ENCODE data around the gene AAMDC.
"Not testable (repeated sequence)": the region's sequence is repeated elsewhere in the genome, so short reads cannot be mapped to it uniquely, and the experiment has no call there.

The AAMDC gene

GRCh38 chr11:77908835-77909234 is 87.9 kb downstream of the AAMDC start:
- TF ChIP-seq, protein P1, sequence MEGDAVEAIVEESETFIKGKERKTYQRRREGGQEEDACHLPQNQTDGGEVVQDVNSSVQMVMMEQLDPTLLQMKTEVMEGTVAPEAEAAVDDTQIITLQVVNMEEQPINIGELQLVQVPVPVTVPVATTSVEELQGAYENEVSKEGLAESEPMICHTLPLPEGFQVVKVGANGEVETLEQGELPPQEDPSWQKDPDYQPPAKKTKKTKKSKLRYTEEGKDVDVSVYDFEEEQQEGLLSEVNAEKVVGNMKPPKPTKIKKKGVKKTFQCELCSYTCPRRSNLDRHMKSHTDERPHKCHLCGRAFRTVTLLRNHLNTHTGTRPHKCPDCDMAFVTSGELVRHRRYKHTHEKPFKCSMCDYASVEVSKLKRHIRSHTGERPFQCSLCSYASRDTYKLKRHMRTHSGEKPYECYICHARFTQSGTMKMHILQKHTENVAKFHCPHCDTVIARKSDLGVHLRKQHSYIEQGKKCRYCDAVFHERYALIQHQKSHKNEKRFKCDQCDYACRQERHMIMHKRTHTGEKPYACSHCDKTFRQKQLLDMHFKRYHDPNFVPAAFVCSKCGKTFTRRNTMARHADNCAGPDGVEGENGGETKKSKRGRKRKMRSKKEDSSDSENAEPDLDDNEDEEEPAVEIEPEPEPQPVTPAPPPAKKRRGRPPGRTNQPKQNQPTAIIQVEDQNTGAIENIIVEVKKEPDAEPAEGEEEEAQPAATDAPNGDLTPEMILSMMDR (IDR thresholded peaks at IDR 0.05; ENCODE audit: control insufficient read depth, extremely low read depth, insufficient read depth): no peak
- no peak for DNase-seq (ENCODE audit: low read depth)
- H3K4me3 ChIP-seq (ENCODE audit: low read depth, low read length): no peak overlapping the region

GRCh38 chr11:77909277-77909676 is 88.3 kb downstream of the AAMDC start:
- DNase-seq (ENCODE audit: low read depth): no peak
- no peak overlapping the region for H3K4me3 ChIP-seq (ENCODE audit: low read depth, low read length)
- TF ChIP-seq, protein P1 (IDR thresholded peaks at IDR 0.05; ENCODE audit: control insufficient read depth, extremely low read depth, insufficient read depth): no peak

GRCh38 chr11:77910828-77911227 is 89.9 kb downstream of the AAMDC start:
- DNase-seq (ENCODE audit: low read depth); H3K4me3 ChIP-seq (ENCODE audit: low read depth, low read length): not testable (repeated sequence)

- H3K4me3 ChIP-seq (ENCODE audit: low read depth, low read length); DNase-seq (ENCODE audit: low read depth): not testable (repeated sequence)
These were observed 92.8 kb downstream of the AAMDC start for GRCh38 chr11:77913608-77914306.

DNA sequence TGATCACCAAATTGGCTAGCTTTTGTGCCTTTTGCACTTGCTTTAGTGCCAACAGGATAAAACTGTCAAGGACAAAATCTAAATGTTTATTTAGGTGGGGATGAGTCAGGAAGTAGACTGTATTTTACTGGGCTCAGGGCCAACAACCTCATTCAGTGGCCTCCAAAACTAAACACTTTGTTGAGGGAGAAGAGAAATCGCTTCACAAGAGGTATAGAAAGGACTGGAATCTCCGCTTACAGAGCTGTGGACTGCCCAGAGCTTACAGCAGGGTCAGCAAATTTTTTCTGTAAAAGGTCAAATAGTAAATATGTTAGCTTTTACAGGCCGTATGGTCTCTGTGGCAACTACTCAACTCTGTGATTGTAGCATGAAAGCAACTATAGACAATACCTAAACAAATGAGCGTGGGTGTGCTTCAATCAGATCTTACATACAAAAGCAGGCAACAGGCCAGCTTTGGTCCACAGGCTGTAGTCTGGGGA is 93.4 kb downstream of the AAMDC start:
- H3K4me3 ChIP-seq (ENCODE audit: low read depth, low read length): not testable (repeated sequence)
- peak; percentile 74 for DNase-seq (ENCODE audit: low read depth)

DNA sequence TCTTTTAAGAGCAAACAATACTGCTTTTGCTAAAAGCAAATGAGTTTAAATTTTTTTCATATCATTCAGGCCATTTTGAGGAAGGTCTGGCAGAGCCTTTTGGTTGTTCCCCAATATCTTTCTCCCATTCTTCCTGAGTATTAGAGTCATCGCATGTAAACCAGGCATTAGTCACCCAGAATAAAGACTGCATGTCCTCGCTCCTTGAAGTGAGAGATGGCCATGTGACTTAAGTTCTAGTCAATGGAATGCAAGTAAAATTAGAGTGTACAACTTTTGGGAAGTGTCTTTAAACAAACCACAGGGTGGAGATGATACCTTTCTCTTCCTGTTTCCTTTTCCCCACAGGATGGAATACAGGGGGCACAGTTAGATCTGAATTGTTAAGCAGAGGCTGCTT is 96.8 kb downstream of the AAMDC start:
- DNase-seq (ENCODE audit: low read depth); H3K4me3 ChIP-seq (ENCODE audit: low read depth, low read length): not testable (repeated sequence)
